Measurements from ENCODE around the gene RXFP4.

- TF ChIP-seq POLR2A (IDR thresholded peaks at IDR 0.05; ENCODE audit: low read depth) = no peak
- TF ChIP-seq POLR2AphosphoS5 (IDR thresholded peaks at IDR 0.05) = no peak
Observed at GRCh38 chr1:155918660-155919059, 22.8 kb upstream of the RXFP4 start.
